ENCODE data around the gene PBX2. TPM values are rescaled to one million over a fixed set of nuclear protein-coding genes. Genes with fewer than 3 reads are reported as not detected.
A peak's percentile ranks its signal among the peaks of the same experiment; 100 is the strongest.

Gene PBX2
- total and polyA plus RNA-seq, 2 experiments from 2014 or later, result 21.6 to 77.5 TPM

DNA sequence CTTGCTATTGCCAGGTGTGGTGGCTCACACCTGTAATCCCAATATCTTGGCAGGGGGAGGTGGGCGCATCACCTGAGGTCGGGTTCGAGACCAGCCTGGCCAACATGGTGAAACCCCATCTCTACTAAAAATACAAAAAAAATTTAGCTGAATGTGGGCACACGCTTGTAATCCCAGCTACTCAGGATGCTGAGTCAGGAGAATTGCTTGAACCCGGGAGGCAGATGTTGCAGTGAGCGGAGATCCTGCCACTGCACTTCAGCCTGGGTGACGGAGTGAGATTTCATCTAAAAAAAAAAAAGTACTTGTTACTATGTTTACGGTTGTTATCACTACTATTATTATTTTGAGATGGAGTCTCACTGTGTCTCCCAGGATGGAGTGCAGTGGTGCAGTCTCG is 33.1 kb downstream of the PBX2 start:
- Histone ChIP-seq H3K27me3 (no peaks in the 10 kb centered on the region), H3K27ac (no peak overlapping the region), H2AFZ (no peak overlapping the region), H3K9me2 (replicated peaks; ENCODE audit: insufficient read depth) (no peaks in the 10 kb centered on the region), H3K36me3 (replicated peaks; ENCODE audit: insufficient read depth, low read depth) (peaks cover 6% of the 10 kb centered on the region), H3K9me3 (ENCODE audit: low read depth) (no peaks in the 10 kb centered on the region), H3K4me1 (ENCODE audit: insufficient read depth) (peaks cover 21% of the 10 kb centered on the region), H3K79me2 (peaks cover 28% of the 10 kb centered on the region), H4K20me1 (ENCODE audit: insufficient read depth, poor library complexity, severe bottlenecking) (no peaks in the 10 kb centered on the region), H3K4me3 (no peak overlapping the region), H3K4me2 (no peak overlapping the region)
- TF ChIP-seq EZH2phosphoT487 (IDR thresholded peaks at IDR 0.05; ENCODE audit: low read depth, severe bottlenecking, unreplicated experiment), result no peak
- TF ChIP-seq, protein P1, sequence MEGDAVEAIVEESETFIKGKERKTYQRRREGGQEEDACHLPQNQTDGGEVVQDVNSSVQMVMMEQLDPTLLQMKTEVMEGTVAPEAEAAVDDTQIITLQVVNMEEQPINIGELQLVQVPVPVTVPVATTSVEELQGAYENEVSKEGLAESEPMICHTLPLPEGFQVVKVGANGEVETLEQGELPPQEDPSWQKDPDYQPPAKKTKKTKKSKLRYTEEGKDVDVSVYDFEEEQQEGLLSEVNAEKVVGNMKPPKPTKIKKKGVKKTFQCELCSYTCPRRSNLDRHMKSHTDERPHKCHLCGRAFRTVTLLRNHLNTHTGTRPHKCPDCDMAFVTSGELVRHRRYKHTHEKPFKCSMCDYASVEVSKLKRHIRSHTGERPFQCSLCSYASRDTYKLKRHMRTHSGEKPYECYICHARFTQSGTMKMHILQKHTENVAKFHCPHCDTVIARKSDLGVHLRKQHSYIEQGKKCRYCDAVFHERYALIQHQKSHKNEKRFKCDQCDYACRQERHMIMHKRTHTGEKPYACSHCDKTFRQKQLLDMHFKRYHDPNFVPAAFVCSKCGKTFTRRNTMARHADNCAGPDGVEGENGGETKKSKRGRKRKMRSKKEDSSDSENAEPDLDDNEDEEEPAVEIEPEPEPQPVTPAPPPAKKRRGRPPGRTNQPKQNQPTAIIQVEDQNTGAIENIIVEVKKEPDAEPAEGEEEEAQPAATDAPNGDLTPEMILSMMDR (IDR thresholded peaks at IDR 0.05; ENCODE audit: poor library complexity), result no peak
- TF ChIP-seq EZH2 (IDR thresholded peaks at IDR 0.05; ENCODE audit: borderline replicate concordance), result no peak
- 97% methylated on average over 9 of the region's 9 CpGs for WGBS (ENCODE audit: low lambda C conversion rate, missing lambda C conversion rate)
- DNase-seq (ENCODE audit: low spot score), result no peak

DNA sequence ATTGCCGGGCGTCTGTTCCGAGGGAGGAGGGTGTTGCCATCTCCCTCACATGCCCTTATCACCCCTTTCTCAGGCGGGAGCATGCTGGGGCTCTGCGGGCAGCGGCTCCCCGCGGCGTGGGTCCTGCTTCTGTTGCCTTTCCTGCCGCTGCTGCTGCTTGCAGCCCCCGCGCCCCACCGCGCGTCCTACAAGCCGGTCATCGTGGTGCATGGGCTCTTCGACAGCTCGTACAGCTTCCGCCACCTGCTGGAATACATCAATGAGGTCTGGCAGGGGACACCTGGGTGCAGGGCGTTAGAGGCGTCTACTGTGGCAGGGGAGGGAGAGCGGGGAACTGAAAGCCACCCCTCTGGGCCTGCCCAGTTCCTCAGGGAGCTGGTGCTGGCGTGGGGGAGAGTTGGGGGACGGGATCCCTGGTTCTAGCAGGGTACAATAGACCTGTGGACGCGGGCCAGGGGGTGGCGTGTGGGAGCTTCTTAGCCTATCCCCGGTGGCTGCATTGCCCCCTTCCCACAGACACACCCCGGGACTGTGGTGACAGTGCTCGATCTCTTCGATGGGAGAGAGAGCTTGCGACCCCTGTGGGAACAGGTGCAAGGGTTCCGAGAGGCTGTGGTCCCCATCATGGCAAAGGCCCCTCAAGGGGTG is 35.4 kb downstream of the PBX2 start:
- Histone ChIP-seq H3K27ac (peak overlapping the region; percentile 96), H3K79me2 (peaks cover 28% of the 10 kb centered on the region), H3K4me3 (peak overlapping the region; percentile 72), H3K4me1 (ENCODE audit: insufficient read depth) (peaks cover 22% of the 10 kb centered on the region), H4K20me1 (ENCODE audit: insufficient read depth, poor library complexity, severe bottlenecking) (no peaks in the 10 kb centered on the region), H3K36me3 (replicated peaks; ENCODE audit: insufficient read depth, low read depth) (peaks cover 6% of the 10 kb centered on the region), H3K4me2 (peak overlapping the region; percentile 87), H3K9me2 (replicated peaks; ENCODE audit: insufficient read depth) (no peaks in the 10 kb centered on the region), H3K27me3 (peaks cover 9% of the 10 kb centered on the region), H3K9me3 (ENCODE audit: low read depth) (no peaks in the 10 kb centered on the region), H2AFZ (peak overlapping the region; percentile 61)
- TF ChIP-seq, protein P1 (IDR thresholded peaks at IDR 0.05; ENCODE audit: poor library complexity), result peak; percentile 69
- no peak for TF ChIP-seq EZH2 (IDR thresholded peaks at IDR 0.05; ENCODE audit: borderline replicate concordance)
- TF ChIP-seq EZH2phosphoT487 (IDR thresholded peaks at IDR 0.05; ENCODE audit: low read depth, severe bottlenecking, unreplicated experiment), result no peak
- 14% methylated on average over 34 of the region's 34 CpGs for WGBS (ENCODE audit: low lambda C conversion rate, missing lambda C conversion rate)
- DNase-seq (ENCODE audit: low spot score), result peak; percentile 90

DNA sequence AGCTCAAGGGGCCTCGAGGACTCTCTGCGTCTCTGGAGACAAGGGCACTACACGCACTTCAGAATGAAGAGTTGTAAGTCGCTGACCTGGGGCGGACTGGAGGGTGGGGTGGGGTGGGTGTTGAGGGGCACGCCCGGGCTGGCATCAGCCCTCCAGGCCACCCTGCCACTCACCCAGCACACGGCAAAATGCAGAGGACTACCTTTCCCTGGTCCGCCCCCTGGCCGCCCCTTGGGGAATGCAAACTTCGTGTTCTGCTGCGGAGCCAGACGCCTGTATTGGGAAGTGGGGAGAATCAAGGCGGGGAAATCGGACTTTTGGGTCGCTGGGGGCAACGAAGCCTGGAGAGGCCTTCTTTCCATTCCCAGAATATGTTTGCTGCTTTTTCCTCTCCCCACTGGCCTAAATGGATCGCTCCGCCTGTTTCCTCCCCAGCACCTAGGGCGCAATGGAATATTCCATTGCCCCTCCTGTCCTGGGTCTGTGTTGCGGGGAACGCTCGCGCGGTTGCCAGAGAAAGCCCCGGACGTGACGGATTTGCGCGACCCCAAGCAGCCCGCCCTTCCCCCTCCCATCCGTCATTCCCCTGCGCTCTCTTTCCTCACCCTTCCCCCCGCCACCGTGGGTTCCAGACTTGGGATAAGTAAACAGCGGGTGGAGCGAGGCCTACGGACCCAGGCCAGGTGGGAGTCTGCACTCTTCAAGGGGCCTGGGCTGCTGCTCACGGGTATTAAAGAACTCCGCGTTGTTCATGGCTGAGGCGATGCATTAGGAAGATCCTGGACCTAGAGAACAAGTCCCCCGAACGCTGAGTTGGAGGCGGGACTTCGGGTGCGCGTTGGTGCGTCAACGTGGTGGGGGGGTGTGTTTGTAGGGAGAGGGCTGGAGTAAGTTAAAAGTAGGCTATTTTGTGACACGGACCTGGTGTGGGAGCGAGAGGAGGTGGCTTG is 36.2 kb downstream of the PBX2 start, which contains the start of gene PPT2:
Gene PPT2 (plus strand): TSS at position 578 of the 950 bp plus-strand sequence. CDS start 454 bp downstream, outside the sequence.
- Histone ChIP-seq H3K36me3 (replicated peaks; ENCODE audit: insufficient read depth, low read depth) (peaks cover 6% of the 10 kb centered on the region), H3K4me3 (peak within 1 kb of the TSS; percentile 72), H3K27me3 (peaks cover 17% of the 10 kb centered on the region), H3K4me2 (peak within 1 kb of the TSS; percentile 87), H3K4me1 (ENCODE audit: insufficient read depth) (peaks cover 22% of the 10 kb centered on the region), H3K27ac (peak within 1 kb of the TSS; percentile 96), H3K9me2 (replicated peaks; ENCODE audit: insufficient read depth) (no peaks in the 10 kb centered on the region), H2AFZ (peak within 1 kb of the TSS; percentile 61), H4K20me1 (ENCODE audit: insufficient read depth, poor library complexity, severe bottlenecking) (no peaks in the 10 kb centered on the region), H3K9me3 (ENCODE audit: low read depth) (no peaks in the 10 kb centered on the region), H3K79me2 (peaks cover 28% of the 10 kb centered on the region)
- peak; percentile 94 for DNase-seq (ENCODE audit: low spot score)
- TF ChIP-seq, protein P1 (IDR thresholded peaks at IDR 0.05; ENCODE audit: poor library complexity), result peak; percentile 28
- TF ChIP-seq EZH2phosphoT487 (IDR thresholded peaks at IDR 0.05; ENCODE audit: low read depth, severe bottlenecking, unreplicated experiment), result no peak
- 1% methylated on average over 43 of the region's 52 CpGs for WGBS (ENCODE audit: low lambda C conversion rate, missing lambda C conversion rate)

All from hepatocyte (in vitro differentiated cells).